NCI-H1436 (cell line): ENCODE results near the gene MIB2.
"Not testable (repeated sequence)": the region's sequence is repeated elsewhere in the genome, so short reads cannot be mapped to it uniquely, and the experiment has no call there.

Source experiments
- DNase-seq: peaks from one replicate; lab custom pipeline; 2025; lab: John Stamatoyannopoulos, UW

MIB2 gene

DNA sequence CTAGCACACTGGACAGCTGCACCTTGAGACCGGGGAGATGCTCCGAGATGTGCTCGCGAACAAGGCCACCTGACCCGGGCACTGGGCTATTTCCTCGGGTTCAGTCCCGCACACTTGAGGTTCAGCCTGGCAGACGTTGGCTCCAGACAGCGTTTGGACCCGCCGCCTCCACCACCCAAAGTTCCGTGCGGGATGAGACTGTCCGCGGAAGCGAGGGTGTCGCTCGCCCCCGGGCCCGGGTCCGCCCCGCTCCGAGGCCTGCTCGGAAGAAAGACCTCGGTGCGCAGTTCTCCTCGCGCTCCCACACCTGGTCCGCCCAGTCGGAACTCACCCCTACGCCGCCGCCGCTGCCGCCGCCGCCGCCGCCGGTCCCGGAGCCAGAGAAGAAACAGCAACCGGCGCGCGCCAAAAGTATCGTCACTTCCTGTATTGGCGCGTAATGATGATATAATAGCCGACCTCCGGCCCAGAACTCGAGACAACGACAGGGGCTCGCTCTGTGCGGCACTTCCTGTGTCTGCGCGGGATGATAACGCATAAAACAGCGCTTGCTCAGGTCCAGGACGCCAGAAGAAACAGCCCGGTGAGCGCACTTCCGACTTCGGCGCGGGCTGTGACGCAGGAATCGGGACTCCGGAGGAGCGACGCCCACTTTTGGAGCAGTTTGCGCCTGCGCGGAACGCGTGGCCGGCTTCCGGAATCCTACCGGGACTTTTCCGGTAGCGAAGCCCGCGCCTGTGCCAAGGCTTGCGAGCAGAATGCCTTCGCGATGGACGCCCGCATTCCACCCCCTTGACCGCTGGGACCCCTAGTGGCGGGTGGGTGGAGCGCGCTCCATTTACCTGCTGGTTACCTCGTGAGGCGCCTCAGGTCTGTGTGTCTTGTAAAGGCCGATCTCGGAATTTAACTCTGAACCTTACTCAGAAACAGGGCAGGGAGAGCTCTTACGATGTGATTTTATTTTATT, 43.6 kb downstream of the MIB2 start, which contains the start of gene CDK11B:
Gene CDK11B (minus strand): TSS at position 422 of the 967 bp plus-strand sequence. CDS start 1,519 bp downstream, outside the sequence.
- peak; percentile 77 for DNase-seq

DNA sequence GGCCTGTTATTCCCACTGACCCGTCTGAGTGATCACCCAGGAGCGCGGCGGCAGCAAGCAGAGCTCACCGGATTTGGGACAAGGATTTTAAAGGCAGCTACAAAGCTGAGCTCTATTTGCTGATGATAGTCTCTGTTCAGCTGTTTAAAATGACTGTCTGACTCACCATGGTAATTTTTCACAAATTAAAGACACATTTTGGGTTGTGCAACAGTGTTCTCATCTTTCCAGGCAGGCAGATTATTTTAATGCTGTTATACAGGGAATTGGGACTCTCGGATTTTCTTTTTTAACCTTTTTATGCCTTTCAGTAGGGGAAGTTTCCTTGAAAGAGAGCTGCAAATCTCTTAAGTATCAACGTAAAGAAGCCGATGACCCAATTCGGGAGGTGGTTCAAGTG, 47.1 kb downstream of the MIB2 start:
- DNase-seq = not testable (repeated sequence)

DNA sequence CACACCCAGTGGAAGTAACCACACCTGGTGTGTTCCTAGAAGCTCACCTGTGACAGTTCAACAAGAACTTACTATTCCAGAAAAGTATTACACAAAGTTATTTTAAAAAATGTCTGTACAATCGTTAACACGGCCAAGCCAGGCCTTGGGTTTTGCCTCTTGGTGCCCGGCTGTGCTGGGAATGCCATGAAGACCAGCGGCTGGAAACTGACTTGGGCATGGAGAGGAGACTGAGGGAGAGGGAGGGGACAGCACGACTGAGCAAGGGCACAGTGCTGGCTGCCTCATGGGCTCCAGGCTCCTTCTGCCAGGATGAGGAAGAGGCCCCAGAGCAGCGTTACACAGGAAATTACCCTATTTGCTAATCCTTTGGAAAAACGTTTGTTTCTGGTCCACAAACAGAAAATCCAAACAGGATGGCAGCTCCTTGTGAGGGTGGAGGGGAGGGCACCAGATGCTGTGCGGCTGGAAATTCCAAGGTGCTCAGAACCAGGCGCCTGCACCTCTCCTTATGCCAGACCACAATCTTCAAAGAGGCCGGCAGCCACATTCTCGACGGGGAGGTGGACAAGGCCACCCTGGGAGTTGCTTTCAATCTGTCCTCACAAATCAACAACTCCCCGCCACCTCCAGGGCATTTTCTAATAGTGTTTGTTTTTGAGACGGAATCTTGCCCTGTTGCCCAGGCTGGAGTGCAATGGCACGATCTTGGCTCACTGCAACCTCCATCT, 47.7 kb downstream of the MIB2 start:
- DNase-seq = not testable (repeated sequence)

DNA sequence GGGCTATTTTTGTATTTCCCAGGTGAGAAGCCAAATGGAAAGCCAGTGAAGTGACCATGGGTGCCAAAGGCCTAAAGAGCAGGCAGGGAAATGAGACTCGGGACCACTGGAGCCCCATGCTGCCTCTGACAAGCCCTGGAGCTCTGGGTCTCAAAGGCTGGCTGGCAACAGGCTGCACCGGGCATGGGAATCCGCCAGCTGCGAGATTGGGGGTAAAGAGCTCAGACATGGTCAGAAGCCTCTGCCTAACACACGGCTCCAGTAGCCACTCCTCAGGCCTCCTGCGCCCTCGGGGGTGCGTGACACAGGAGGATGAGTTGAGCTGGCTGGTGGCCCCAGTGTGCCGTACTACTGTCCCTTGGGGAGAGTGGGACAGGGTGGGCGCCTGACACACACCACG, 49.0 kb downstream of the MIB2 start:
- DNase-seq = not testable (repeated sequence)

DNA sequence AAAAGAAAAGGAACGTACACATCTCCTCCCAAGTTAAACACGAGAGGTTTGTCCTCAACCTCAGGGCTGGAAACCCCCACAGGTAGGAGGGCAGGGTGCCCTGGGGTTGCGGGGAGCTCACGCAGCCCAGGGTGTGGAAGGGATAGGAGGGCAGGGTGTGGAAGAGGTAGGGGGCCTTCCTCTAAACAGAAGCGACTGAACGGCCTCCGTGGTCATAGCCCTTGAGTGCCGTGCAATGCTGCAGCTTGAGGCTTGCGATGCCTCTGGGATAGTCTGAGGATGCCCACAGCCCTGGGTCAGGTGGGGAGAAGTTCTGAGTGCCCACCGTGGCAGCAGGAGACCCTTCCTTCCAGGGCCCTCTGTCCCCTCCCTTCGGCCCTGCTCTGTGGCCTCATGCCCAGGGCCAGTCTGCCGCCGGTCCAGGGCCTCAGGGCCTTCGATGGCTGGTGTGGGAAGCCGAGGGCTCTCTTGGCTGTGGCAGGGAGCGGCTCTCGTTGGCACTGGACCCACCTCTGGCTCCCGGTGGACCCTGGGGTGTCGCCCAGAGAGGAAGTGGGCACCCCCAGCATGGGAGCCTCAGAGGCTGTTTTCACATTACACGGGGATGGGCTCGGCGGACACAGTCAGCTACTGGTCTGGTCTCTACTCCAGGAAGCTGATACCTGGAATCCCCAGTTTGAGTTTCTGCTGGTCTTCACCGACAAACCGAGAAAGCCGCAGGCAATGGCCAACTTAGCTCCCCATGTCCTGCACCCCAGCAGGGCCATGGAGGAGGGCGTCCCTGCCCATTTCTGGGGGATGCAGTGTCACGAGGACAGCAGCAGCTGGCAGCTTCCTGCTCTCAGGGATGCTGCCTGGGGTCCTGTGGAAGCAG, 49.9 kb downstream of the MIB2 start:
- DNase-seq = no peak

DNA sequence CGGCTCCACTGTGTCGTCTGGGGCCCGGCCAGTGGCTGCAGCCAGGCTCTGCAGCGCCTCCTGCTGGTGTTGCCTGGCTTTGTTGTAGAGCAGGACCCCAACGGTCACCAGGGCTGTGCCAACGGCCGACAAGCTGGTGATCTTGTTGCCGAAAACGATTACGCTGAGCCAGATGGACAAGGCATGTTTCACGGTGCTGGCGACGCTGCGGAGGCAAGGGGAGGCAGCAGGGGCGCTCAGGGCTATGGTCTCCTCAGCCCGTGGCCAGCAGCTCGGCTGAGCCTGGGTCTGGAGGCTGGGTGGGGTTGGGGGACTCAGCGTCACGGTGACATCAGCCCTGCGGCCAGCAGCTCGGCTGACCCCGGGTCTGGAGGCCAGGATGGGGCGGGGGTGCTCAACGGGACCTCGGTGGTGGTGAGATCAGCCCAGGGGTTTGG, 50.5 kb downstream of the MIB2 start:
- no peak for DNase-seq

DNA sequence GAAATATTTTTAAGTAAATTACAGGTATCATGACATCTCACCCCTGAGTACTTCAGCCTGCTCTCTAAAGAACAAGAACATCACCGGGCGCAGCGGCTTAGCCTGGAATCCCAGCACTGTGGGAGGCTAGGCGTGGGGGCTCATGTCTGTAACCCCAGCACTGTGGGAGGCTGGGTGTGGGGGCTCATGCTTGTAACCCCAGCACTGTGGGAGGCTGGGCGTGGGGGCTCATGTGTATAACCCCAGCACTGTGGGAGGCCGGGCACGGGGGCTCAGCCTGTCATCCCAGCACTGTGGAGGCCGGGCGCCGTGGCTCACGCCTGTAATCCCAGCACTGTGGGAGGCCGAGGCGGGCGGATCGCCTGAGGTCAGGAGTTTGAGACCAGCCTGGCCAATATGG, 51.2 kb downstream of the MIB2 start:
- DNase-seq = no peak

DNA sequence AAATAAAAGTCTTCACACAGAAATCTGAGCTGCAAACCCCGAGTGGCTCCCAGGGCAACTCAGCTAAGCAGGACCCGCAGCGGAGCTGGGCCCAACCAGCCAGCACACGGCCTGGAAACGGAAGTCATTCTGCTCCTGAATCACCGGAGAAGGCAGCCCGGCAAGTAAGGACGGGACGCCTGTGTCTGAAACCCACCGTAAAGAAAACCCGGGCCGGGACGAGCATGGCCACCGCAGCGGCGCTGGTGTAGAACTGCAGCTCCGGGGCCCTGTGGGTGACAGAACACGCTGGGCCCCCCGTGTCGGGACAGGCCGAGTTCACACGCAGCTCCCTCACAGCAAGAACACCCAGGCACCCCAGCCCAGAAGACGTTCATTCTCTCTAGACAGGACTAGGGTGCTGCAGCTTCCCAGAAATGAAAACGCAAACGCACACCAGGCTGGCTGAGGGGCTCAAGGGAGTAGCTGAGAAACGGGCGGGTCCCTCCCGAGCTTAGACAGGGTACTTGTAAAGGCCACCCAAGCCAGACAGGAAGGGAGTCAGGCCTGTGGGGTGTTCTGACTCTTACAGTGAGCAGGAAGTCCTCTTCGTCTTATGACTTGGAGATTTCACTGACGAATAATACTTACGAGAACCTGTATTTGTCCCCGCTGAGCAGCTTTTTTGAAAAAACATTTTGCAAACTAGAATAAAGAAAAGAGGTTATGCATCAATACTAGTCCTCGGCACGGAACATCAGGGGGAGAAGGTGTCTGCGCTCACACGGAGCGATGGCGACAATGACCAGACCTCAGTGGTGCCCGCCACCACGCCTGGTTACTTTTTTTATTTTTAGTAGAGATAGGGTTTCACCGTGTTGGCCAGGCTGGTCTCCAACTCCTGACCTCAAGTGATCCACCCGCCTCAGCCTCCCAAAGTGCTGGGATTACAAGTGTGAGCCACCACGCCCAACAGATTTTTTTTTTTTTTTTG, 54.5 kb downstream of the MIB2 start:
- DNase-seq = no peak

DNA sequence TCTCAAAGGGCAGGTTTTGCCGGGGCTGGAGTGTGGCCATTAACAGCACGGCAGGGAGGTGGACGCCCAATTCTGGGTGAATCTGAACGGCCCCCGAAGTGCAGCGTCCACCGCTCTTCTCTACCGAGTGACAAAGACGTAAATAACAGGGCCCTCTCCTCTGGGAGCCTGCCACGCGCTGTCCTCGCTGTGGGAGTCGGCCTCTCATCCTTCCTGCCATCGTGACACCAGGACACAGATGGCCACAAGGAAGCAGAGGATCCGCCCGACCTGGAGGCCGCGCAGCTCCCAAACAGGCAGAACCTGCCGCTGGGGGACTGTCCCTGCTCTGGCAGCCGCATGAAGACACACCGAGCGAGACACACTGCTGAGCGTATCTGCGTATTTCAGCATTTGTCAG, 55.6 kb downstream of the MIB2 start:
- no peak for DNase-seq

DNA sequence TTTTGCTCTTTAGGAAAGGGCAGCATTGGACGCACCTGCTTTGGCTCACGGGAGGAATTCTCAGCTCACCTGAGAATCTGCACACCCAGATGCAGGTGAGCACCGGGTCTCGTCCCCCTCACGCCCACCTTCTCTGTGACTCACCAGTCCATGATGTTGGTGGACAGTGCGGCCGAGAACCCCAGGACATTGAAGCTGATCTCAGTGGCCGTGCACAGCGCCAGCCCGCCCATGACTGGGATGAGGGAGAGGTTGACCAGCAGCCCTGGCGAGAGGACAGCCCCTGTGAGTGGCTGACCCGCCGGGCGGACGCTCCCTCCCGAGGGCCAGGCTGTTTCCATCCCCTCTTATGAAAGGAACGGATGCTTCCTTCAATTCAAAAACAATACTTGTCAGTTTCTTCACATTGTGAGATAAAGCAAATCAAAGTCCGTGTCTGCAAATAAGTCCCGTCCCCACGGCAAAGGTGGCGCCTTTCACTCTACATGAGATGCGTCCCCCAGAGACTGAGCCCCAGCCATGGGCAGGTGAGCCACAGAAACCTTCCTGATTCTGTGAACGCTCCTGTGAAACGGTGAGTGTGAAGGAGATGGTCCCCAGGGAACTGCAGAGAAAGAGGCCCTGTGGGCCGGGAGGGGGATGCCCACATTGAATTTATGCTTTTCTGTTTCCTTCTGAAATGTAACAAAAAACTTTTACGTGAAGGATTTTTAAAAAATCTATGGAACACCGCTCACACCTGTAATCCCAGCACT, 56.2 kb downstream of the MIB2 start:
- no peak for DNase-seq

DNA sequence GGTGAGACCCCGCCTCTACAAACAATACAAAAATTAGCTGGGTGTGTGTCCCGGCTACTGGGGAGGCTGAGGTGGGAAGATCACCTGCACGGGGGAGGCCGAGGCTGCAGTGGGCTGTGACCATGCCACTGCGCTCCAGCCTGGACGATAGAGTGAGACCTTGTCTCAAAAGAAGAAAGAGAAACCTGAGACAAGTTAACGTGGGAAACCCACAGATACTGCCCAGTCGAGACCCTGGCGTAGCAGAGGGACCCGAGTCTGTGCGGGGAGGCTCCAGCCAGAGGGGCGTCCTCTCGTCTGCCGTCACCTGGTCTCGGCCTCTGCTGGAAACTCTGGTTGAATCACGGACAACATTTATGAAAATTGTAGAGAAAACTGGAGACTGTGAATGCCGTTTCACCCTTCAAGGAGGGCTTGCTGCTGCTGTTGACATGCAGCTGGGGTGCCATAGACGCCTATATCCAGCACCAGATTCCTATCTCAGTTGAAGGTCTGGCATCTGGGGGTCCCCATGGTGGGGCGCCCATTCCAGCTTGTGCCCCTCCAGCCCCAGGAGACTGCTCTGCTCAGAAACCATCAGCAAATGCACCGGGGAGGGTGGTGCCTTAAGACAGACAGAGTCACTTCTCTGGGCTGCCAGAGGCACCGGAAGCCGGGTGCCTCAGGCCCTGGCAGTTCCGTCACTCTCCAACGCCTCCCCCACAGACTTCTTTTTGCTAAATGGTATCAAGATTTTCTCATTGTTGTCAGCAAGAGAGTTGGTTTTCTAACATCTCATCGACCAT, 57.1 kb downstream of the MIB2 start:
- no peak for DNase-seq

DNA sequence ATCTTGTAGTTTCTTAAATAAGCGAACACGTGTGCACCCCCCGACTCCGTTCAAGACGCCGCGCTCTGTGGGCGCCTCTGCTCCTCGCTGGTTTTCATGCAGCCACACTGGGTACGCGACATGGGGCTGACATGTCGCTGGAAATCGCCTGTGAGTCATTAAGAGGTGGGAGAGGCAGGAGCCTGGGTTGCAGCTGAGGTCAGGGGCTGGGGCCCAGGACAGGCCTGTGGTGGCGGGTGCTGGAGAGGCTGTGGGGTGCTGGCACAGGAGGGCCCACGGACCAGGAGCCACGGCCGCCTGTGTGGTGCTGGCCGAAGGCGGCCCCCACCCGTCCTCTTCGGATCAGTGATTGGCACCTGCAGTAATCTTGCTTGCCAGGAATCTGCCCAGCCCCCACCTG, 59.5 kb downstream of the MIB2 start:
- DNase-seq = not testable (repeated sequence)

DNA sequence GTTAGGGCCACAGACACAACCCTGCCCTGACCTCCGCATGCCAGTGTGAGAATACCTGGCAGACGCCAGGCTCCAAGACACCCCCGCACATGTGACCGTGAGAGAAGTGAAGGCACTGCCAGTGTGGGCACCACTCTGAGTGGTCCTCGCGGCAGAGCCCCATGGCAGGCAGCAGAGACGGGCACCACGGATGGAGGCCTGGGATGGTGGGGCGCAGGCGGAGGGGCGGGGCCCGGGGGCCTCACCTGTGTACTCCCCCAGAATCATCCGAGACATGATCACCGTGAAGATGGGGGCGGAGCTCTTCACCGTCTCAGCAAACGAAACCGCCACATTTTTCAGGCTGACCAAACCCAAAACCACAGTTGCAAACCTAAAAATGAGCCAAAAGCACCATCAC, 59.9 kb downstream of the MIB2 start:
- not testable (repeated sequence) for DNase-seq

DNA sequence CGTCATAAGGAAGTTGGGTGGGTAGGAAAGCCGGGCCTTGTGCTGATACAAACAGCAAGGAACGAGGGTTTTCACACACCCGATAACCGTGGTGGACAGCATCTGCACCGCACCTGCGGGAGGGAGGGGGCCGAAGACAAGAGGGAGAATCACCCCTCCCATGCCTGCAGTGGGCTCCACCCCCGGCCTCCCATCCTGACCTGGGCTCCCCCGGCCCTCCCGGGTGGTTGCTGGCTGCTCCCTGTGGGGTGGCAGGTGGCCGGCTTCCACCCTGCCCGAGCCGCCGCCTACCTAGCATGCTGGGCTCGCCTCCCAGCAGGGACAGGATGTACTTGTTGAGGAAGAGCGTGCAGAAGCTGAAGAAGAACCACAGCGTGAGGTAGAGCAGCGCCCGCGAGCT, 60.8 kb downstream of the MIB2 start:
- DNase-seq = not testable (repeated sequence)

DNA sequence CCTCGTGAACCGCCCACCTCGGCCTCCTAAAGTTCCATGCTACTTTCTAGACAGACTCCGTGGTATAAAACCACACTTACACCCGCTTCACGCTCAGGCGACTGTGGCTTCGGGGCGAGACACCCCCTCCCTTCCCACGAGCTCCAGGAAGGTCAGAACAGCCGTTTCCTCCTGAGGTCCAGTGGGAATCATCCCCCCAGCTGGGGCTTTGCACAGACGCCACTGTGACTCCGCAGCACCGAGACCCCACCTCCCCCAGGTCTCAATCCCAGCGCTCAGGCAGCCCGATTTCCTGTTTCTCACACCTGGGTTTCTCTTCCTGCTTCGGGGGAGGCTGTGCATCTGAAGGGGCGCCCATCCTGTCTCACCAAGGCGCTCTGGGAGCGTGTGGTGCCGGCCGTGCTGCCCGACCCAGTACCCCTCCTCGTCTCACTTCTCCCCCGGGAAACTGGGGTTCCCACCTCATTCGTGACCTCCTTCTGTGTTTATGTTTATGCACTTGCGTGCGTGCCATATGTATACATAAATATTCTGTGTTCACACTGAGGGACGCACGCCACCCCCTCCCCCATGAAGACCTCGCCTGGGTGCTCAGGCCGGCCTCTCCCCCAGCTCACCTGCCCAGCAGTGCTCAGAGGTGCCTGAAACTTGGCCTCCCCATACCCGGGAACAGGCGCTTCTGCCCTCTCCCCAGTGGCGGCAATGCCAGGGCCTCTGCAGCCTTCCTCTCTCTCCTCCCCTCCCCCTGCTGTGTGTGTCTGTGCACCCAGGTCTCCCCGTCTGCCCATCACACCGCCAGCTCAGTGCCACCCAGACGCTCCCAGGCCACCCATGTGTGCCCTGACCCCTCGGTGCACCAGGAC, 62.6 kb downstream of the MIB2 start:
- DNase-seq = no peak

DNA sequence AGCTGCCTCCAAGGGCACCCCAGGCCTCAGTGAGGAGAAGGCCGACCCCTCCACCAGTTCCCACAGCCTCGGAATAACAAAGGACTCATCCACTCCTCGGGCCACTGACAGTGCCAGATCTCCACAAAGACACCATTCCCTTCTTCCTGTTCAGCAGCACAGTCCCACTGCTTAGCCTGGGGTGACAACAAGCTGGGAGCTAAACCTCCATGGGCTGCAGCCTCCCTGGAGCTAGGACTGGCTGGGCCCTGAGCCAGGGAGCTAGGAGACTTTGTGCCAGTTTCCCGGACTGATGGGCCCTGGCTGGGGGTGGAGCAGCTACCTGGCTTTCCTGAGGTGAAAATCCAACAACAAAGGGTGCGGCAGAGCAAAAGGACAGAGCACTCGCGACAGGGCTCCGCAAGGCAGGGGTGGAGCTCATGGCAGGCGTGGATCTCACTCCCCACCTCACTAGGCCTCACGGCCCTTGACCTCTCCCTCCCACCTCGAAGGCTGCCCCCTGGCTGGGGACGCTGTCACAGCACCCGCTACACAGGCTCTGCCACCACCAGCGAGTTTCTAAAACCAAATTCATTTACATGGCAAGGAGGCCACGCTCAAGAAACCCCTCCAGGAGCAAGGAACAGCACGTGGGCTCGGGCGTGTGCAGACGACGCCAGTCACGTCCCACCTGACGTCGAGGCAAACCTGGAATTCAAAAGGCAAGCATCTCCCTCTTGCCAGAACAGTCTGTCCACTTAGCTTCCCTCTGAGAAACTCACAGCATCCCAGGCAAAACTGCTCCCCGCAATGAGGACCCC, 63.5 kb downstream of the MIB2 start:
- DNase-seq = no peak
